ENCODE results near the gene INPP5E.

The INPP5E gene

GRCh38 chr9:136486131-136486530 is 46.5 kb upstream of the INPP5E start:
- intact Hi-C loops (cut with DNase I; ENCODE audit: low total_unique reads), result no loop called here
- Histone ChIP-seq H3K27ac (no peak overlapping the region), H3K4me1 (peaks cover 0 to 48% (median 40%) of the 10 kb centered on the region in 4 donors), H3K4me3 (no peak overlapping the region), H3K9me3 (no peaks in the 10 kb centered on the region), H3K36me3 (no peaks in the 10 kb centered on the region), H3K27me3 (no peaks in the 10 kb centered on the region)
- TF ChIP-seq CTCF (IDR thresholded peaks at IDR 0.05), result no peak
- no peak for DNase-seq

GRCh38 chr9:136485049-136486045 is 45.7 kb upstream of the INPP5E start:
- peak; percentile 77 to 88 for DNase-seq
- peak; percentile 82 to 93 for TF ChIP-seq CTCF (IDR thresholded peaks at IDR 0.05)
- no peaks in the 10 kb centered on the region for H3K9me3 ChIP-seq
- no peak overlapping the region for H3K27ac ChIP-seq
- intact Hi-C loops (cut with DNase I; ENCODE audit: low total_unique reads), result no loop called here
- H3K4me1 ChIP-seq, result peaks cover 0 to 49% (median 44%) of the 10 kb centered on the region in 4 donors
- H3K27me3 ChIP-seq, result no peaks in the 10 kb centered on the region
- H3K4me3 ChIP-seq, result no peak overlapping the region
- no peaks in the 10 kb centered on the region for H3K36me3 ChIP-seq

- DNase-seq, result peak; percentile 33 to 77
- TF ChIP-seq CTCF (IDR thresholded peaks at IDR 0.05), result no peak
- no peaks in the 10 kb centered on the region for H3K9me3 ChIP-seq
- H3K27ac ChIP-seq, result peak overlapping the region; percentile 96 to 99
- H3K4me1 ChIP-seq, result peaks cover 0 to 52% (median 44%) of the 10 kb centered on the region in 4 donors
- peaks cover 0 to 9% (median 0%) of the 10 kb centered on the region in 3 donors for H3K36me3 ChIP-seq
- peak overlapping the region; percentile 54 to 98 for H3K4me3 ChIP-seq
- H3K27me3 ChIP-seq, result no peaks in the 10 kb centered on the region
- intact Hi-C loops (cut with DNase I; ENCODE audit: low total_unique reads), result no loop called here
Measured at GRCh38 chr9:136484153-136485048, 44.8 kb upstream of the INPP5E start.

- TF ChIP-seq CTCF (IDR thresholded peaks at IDR 0.05), result peak in 1 of 2 experiments; percentile 7
- Histone ChIP-seq H3K36me3 (peaks cover 0 to 14% (median 0%) of the 10 kb centered on the region in 3 donors), H3K4me3 (peak overlapping the region; percentile 54 to 98), H3K27ac (peak overlapping the region; percentile 96 to 99), H3K4me1 (peaks cover 0 to 50% (median 42%) of the 10 kb centered on the region in 4 donors), H3K9me3 (no peaks in the 10 kb centered on the region), H3K27me3 (no peaks in the 10 kb centered on the region)
- intact Hi-C loops (cut with DNase I; ENCODE audit: low total_unique reads), result no loop called here
- DNase-seq, result peak; percentile 84 to 95
Measured at GRCh38 chr9:136483589-136484152, 44.0 kb upstream of the INPP5E start.
